HFFc6 (cell line): Measurements from ENCODE around the gene SDF2. TPM values are rescaled to one million over a fixed set of nuclear protein-coding genes. Genes with fewer than 3 reads are reported as not detected.

Source experiments
- DNase-seq: peaks from one replicate; pipeline ENCODE4 v3.0.0-alpha.2; 2018
- H3K27ac Mint-ChIP-seq: 2 replicates; pipeline ENCODE4 v1.8.0; 2020; ENCODE audit warnings: mild to moderate bottlenecking, mixed read lengths
- H3K27me3 Mint-ChIP-seq: 2 replicates; pipeline ENCODE4 v1.8.0; 2021; ENCODE audit warnings: mild to moderate bottlenecking, moderate library complexity, mixed read lengths; ENCODE audit not compliant: insufficient read depth
- H3K36me3 Mint-ChIP-seq: 2 replicates; pipeline ENCODE4 v1.8.0; 2021; ENCODE audit warnings: low read depth, mixed read lengths
- H3K4me1 Mint-ChIP-seq: 2 replicates; pipeline ENCODE4 v1.8.0; 2020; ENCODE audit warnings: low read depth, mixed read lengths
- H3K4me3 Mint-ChIP-seq: 2 replicates; pipeline ENCODE4 v1.8.0; 2020; ENCODE audit warnings: mild to moderate bottlenecking, moderate library complexity, mixed read lengths
- H3K9me3 Mint-ChIP-seq: 2 replicates; pipeline ENCODE4 v1.8.0; 2020; ENCODE audit warnings: mild to moderate bottlenecking, mixed read lengths
- total RNA-seq, 6 experiments: library from RNA; stranded (reverse); fragmentation: NEBNext Ultra II Directional; extraction: Animal tissue kit (Norgen Biotek cat#: 25700); gene quantifications; 2 replicates in 1 of 6; 3 replicates in 5 of 6; pipeline ENCODE4 v1.2.3, GENCODE V29; 2021
- TF ChIP-seq, protein P1 (sequence below): fragments of 200-600 bp; sonication (generic); IDR thresholded peaks from 2 replicates; pipeline ENCODE4 v1.5.0; 2021; ENCODE audit warnings: antibody characterized with exemption, mild to moderate bottlenecking

SDF2 gene
- total RNA-seq, 6 experiments from 2014 or later, result 65.8 to 96.8 (median 71.5) TPM

GRCh38 chr17:28702026-28702751 is 40.5 kb upstream of the SDF2 start:
- TF ChIP-seq, protein P1, sequence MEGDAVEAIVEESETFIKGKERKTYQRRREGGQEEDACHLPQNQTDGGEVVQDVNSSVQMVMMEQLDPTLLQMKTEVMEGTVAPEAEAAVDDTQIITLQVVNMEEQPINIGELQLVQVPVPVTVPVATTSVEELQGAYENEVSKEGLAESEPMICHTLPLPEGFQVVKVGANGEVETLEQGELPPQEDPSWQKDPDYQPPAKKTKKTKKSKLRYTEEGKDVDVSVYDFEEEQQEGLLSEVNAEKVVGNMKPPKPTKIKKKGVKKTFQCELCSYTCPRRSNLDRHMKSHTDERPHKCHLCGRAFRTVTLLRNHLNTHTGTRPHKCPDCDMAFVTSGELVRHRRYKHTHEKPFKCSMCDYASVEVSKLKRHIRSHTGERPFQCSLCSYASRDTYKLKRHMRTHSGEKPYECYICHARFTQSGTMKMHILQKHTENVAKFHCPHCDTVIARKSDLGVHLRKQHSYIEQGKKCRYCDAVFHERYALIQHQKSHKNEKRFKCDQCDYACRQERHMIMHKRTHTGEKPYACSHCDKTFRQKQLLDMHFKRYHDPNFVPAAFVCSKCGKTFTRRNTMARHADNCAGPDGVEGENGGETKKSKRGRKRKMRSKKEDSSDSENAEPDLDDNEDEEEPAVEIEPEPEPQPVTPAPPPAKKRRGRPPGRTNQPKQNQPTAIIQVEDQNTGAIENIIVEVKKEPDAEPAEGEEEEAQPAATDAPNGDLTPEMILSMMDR, result no peak
- no peak for DNase-seq
- Mint-ChIP-seq H3K27me3 (no peaks in the 10 kb centered on the region; the same call in 1 of the 2 replicates), H3K4me3 (no peak overlapping the region), H3K27ac (no peak overlapping the region; the same call in 1 of the 2 replicates), H3K36me3 (peaks cover 26% of the 10 kb centered on the region), H3K9me3 (no peaks in the 10 kb centered on the region), H3K4me1 (no peaks in the 10 kb centered on the region)

DNA sequence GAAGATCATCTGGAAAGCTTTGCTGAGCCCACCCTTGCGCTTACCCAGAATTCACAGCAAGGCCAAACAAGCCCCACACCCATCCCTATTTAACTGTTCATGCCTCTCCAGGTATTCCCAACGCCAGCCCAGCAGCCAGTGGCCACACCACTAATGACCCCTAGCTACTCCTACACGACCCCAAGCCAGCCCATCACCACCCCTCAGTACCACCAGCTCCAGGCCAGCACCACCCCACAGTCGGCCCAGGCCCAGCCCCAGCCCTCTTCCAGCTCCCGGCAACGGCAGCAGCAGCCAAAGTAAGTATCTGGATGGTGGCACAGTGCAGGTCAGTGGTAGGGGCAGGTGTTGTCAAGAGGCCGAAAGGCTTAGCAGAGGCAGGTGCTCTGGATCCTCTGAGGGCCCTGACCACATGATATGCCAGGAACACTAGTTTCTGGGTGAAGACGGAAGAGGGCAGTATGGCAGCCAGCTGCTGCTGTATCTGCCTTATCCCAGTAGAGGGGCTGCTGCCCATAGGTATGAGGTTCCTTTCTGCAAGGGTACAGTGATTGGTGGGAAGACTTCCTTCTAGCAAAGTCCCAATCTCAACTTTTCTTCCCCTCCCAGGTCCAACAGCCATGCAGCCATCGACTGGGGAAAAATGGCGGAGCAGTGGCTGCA is 39.3 kb upstream of the SDF2 start:
- H3K4me1 Mint-ChIP-seq, result no peaks in the 10 kb centered on the region
- H3K9me3 Mint-ChIP-seq, result no peaks in the 10 kb centered on the region
- H3K27ac Mint-ChIP-seq, result no peak overlapping the region
- DNase-seq, result no peak
- peaks cover 26% of the 10 kb centered on the region for H3K36me3 Mint-ChIP-seq
- H3K27me3 Mint-ChIP-seq, result no peaks in the 10 kb centered on the region; the same call in 1 of the 2 replicates
- TF ChIP-seq, protein P1, result no peak
- no peak overlapping the region for H3K4me3 Mint-ChIP-seq

DNA sequence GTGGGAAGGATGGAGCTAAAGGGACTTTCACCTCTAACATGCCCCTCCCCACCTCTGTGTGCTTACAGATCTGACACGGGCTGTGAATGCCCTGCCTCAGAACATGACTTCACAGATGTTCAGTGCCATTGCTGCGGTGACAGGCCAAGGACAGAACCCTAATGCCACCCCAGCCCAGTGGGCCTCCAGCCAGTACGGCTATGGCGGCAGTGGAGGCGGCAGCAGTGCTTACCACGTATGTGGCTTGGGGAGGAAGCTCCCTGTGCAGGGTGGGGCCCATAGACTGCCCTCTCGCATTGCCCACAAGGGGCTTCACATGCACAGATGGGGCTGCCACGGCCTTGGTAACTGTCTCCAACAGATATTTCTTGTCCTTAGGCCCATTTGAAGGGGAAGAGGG is 38.6 kb upstream of the SDF2 start:
- Mint-ChIP-seq H3K27ac (no peak overlapping the region), H3K4me1 (no peaks in the 10 kb centered on the region), H3K36me3 (peaks cover 26% of the 10 kb centered on the region), H3K27me3 (no peaks in the 10 kb centered on the region; the same call in 1 of the 2 replicates), H3K4me3 (no peak overlapping the region), H3K9me3 (no peaks in the 10 kb centered on the region)
- no peak for DNase-seq
- TF ChIP-seq, protein P1, result no peak

- no peaks in the 10 kb centered on the region for H3K4me1 Mint-ChIP-seq
- H3K9me3 Mint-ChIP-seq, result no peaks in the 10 kb centered on the region
- H3K27me3 Mint-ChIP-seq, result no peaks in the 10 kb centered on the region; the same call in 1 of the 2 replicates
- H3K36me3 Mint-ChIP-seq, result peaks cover 36% of the 10 kb centered on the region
- H3K27ac Mint-ChIP-seq, result no peak overlapping the region
- TF ChIP-seq, protein P1, result no peak
- no peak overlapping the region for H3K4me3 Mint-ChIP-seq
- DNase-seq, result no peak
Measured at GRCh38 chr17:28698253-28698941, 36.7 kb upstream of the SDF2 start.

DNA sequence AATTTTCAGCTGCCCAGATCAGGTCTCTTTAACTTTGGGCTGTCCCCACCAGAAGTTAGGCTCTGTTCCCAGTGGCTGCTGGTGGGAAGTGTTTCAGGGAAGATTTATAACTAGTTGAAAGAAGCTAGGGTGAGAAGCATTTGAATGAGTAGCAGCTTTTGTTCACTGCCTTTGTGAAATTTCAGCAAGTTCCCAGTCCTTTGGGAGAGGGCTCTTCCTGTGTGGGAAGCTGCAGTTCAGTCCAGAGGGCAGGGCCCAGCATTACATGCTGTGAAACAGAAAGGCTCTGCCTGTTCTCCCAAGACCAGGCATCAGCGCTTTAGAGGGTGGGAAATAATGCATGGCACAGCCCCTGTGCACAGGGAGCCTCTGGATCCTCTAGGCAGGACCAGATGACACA is 32.2 kb upstream of the SDF2 start:
- Mint-ChIP-seq H3K4me3 (no peak overlapping the region), H3K27me3 (no peaks in the 10 kb centered on the region), H3K4me1 (no peaks in the 10 kb centered on the region), H3K36me3 (peaks cover 35% of the 10 kb centered on the region), H3K9me3 (no peaks in the 10 kb centered on the region), H3K27ac (no peak overlapping the region; the same call in 1 of the 2 replicates)
- no peak for DNase-seq
- TF ChIP-seq, protein P1, result no peak
